Heart left ventricle (tissue), 13 donors: ENCODE results near the gene AGK.

Experiments
- POLR2A ChIP-seq, 2 donors: fragments of 450-650 bp; IDR thresholded peaks; one replicate each; pipeline ENCODE4 v1.6.1; 2017; ENCODE audit warnings: antibody characterized with exemption in 2 of 2, mild to moderate bottlenecking in 2 of 2, moderate library complexity in 2 of 2
- TF ChIP-seq, protein P1 (sequence below), 12 donors: fragments of 200-600 bp; sonication (generic) in 4 of 12; IDR thresholded peaks; one replicate each; pipeline versions ENCODE4 v1.5.0 to v1.8.0; 2018 to 2022; ENCODE audit warnings: antibody characterized with exemption in 12 of 12, mild to moderate bottlenecking in 5 of 12
- donor health status: ischemic (EF 13 %, LVEDD 7.1; RV severe dilation, severe dysfunction).
- donor health status: DM: no; HTN: yes; CAD: no.
- donor health status: DM: no; HTN: no; CAD: no.
- donor health status: ischemic (EF 25% LVEDD 6.9; RV normal size, moderate dysfunction).
- donor health status: ischemic (EF 25% LVEDD 5.7; RV mildly dilated, moderate dysfunction).
- donor health status: ischemic (EF 35%, LVEDD 5.7; RV mildly dilated, moderate dysfunction).
- donor health status: nonischemic (EF 11% LVEDD 7.7; RV severe dilation, severe dysfunction).
- donor health status: DM: yes; HTN: yes; CAD: no.
- donor health status: PGD.
- donor health status: ischemic (EF 29% LVEDD 5.4; RV normal size, mild dysfunction).
- donor health status: nonischemic (EF 23%, LVEDD 6.1; RV moderate dilation, normal function).

DNA sequence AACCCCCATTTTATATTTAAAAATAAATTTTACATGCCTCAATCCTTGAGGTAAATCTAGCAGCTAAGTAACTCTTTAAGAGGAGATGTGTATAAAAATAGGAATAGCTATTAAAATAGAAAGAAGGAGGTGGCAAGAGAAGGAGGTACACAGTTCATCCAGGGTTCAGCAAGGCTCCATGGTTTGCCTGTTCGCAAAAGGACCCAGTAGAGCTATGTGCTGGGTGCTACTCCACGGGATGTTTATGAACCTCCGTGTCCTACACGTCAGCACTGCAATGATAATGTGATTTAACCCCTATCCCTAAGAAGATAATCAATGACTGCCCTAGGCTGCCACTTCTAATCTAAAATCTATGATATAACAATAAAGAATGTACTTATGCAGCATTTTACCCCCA is 151.7 kb downstream of the AGK start:
- TF ChIP-seq, protein P1, sequence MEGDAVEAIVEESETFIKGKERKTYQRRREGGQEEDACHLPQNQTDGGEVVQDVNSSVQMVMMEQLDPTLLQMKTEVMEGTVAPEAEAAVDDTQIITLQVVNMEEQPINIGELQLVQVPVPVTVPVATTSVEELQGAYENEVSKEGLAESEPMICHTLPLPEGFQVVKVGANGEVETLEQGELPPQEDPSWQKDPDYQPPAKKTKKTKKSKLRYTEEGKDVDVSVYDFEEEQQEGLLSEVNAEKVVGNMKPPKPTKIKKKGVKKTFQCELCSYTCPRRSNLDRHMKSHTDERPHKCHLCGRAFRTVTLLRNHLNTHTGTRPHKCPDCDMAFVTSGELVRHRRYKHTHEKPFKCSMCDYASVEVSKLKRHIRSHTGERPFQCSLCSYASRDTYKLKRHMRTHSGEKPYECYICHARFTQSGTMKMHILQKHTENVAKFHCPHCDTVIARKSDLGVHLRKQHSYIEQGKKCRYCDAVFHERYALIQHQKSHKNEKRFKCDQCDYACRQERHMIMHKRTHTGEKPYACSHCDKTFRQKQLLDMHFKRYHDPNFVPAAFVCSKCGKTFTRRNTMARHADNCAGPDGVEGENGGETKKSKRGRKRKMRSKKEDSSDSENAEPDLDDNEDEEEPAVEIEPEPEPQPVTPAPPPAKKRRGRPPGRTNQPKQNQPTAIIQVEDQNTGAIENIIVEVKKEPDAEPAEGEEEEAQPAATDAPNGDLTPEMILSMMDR (IDR thresholded peaks at IDR 0.05) = no peak
- TF ChIP-seq POLR2A (IDR thresholded peaks at IDR 0.05) = no peak
